Hepatocyte (in vitro differentiated cells): Measurements from ENCODE around the gene AMFR. TPM values are rescaled to one million over a fixed set of nuclear protein-coding genes. Genes with fewer than 3 reads are reported as not detected.

Experiments used
- DNase-seq: peaks from one replicate; pipeline ENCODE4 v3.0.0-alpha.2; 2016; ENCODE audit warnings: low spot score
- H2AFZ ChIP-seq: fragments of 200-600 bp; sonication (generic); 2 replicates; pipeline ENCODE4 v1.6.0; 2016; ENCODE audit warnings: antibody characterized with exemption, mild to moderate bottlenecking
- H3K27ac ChIP-seq: fragments of 200-600 bp; sonication (generic); 2 replicates; pipeline ENCODE4 v1.5.1; 2016; ENCODE audit warnings: mild to moderate bottlenecking
- H3K27me3 ChIP-seq: fragments of 200-600 bp; sonication (generic); 2 replicates; pipeline ENCODE4 v1.6.1; 2016
- H3K36me3 ChIP-seq: fragments of 200-600 bp; sonication (generic); replicated peaks from 2 replicates; pipeline ENCODE4 v1.5.1; 2016; ENCODE audit warnings: low read depth; ENCODE audit not compliant: insufficient read depth
- H3K4me1 ChIP-seq: fragments of 200-600 bp; sonication (generic); 2 replicates; pipeline ENCODE4 v1.5.1; 2016; ENCODE audit warnings: mild to moderate bottlenecking, moderate library complexity; ENCODE audit not compliant: insufficient read depth
- H3K4me2 ChIP-seq: fragments of 200-600 bp; sonication (generic); 2 replicates; pipeline ENCODE4 v1.6.0; 2016
- H3K4me3 ChIP-seq: fragments of 200-600 bp; sonication (generic); 2 replicates; pipeline ENCODE4 v1.5.1; 2016; ENCODE audit warnings: mild to moderate bottlenecking
- H3K79me2 ChIP-seq: fragments of 200-600 bp; sonication (generic); 2 replicates; pipeline ENCODE4 v1.6.0; 2017; ENCODE audit warnings: mild to moderate bottlenecking
- H3K9me2 ChIP-seq: fragments of 200-600 bp; sonication (generic); replicated peaks from 2 replicates; pipeline ENCODE4 v1.6.0; 2017; ENCODE audit warnings: mild to moderate bottlenecking; ENCODE audit not compliant: insufficient read depth
- H3K9me3 ChIP-seq: fragments of 200-600 bp; sonication (generic); 2 replicates; pipeline ENCODE4 v1.5.1; 2016; ENCODE audit warnings: low read depth, mild to moderate bottlenecking
- H4K20me1 ChIP-seq: fragments of 200-600 bp; sonication (generic); 2 replicates; pipeline ENCODE4 v1.6.0; 2016; ENCODE audit warnings: mild to moderate bottlenecking; ENCODE audit not compliant: insufficient read depth, poor library complexity, severe bottlenecking
- CTCF ChIP-seq: fragments of 200-600 bp; sonication (generic); IDR thresholded peaks from 2 replicates; pipeline ENCODE4 v1.5.1; 2016; ENCODE audit warnings: antibody characterized with exemption, mild to moderate bottlenecking; ENCODE audit not compliant: poor library complexity
- EZH2 ChIP-seq: fragments of 200-600 bp; sonication (generic); IDR thresholded peaks from 2 replicates; pipeline ENCODE4 v1.6.1; 2016; ENCODE audit warnings: antibody characterized with exemption, mild to moderate bottlenecking, borderline replicate concordance
- EZH2phosphoT487 ChIP-seq: fragments of 200-600 bp; sonication (generic); IDR thresholded peaks from one replicate; pipeline ENCODE4 v1.6.1; 2018; ENCODE audit warnings: antibody characterized with exemption, mild to moderate bottlenecking, low read depth, moderate library complexity; ENCODE audit not compliant: unreplicated experiment, severe bottlenecking
- WGBS: methylation state at CpG from one replicate; pipeline ENCODE4 v1.1.6; 2016; ENCODE audit warnings: low lambda C conversion rate; ENCODE audit errors: missing lambda C conversion rate; 5-methylcytosine and 5-hydroxymethylcytosine counted together
- polyA plus RNA-seq: library from polyadenylated mRNA; unstranded; fragments of >200 nt; fragmentation: Nextera tagmentation; extraction: Ambion mirVana; gene quantifications from 2 replicates; pipeline ENCODE4 v1.2.1, GENCODE V29; 2016
- total RNA-seq: library from RNA; depleted of rRNA; stranded (reverse); fragments of >200 nt; gene quantifications from 2 replicates; pipeline ENCODE4 v1.2.3, GENCODE V29; 2014

AMFR gene
- total and polyA plus RNA-seq, 2 experiments from 2014 or later, result 67.2 to 135 TPM

GRCh38 chr16:56417138-56417537 lies 8.2 kb downstream of the AMFR start:
- Histone ChIP-seq H3K27ac (no peak overlapping the region), H3K27me3 (no peaks in the 10 kb centered on the region), H3K4me1 (peaks cover under 1% of the 10 kb centered on the region), H3K4me2 (no peak overlapping the region), H3K36me3 (no peaks in the 10 kb centered on the region), H2AFZ (no peak overlapping the region), H3K79me2 (peaks cover 97% of the 10 kb centered on the region), H3K9me2 (no peaks in the 10 kb centered on the region), H3K9me3 (no peaks in the 10 kb centered on the region), H3K4me3 (no peak overlapping the region), H4K20me1 (peaks cover 40% of the 10 kb centered on the region)
- WGBS, result 96% methylated on average over 4 of the region's 4 CpGs
- no peak for DNase-seq
- TF ChIP-seq EZH2phosphoT487 (no peak), CTCF (no peak), EZH2 (no peak)

- Histone ChIP-seq H3K79me2 (peaks cover 94% of the 10 kb centered on the region), H2AFZ (no peak overlapping the region), H3K27ac (no peak overlapping the region), H3K4me2 (no peak overlapping the region), H3K9me3 (no peaks in the 10 kb centered on the region), H3K9me2 (no peaks in the 10 kb centered on the region), H3K4me1 (no peaks in the 10 kb centered on the region), H3K27me3 (no peaks in the 10 kb centered on the region), H4K20me1 (peaks cover 30% of the 10 kb centered on the region), H3K4me3 (no peak overlapping the region), H3K36me3 (no peaks in the 10 kb centered on the region)
- TF ChIP-seq CTCF (no peak), EZH2phosphoT487 (no peak), EZH2 (no peak)
- no peak for DNase-seq
- WGBS, result 96% methylated on average over 4 of the region's 4 CpGs
Observed at GRCh38 chr16:56415875-56416274, 9.5 kb downstream of the AMFR start.

GRCh38 chr16:56414366-56414765 lies 11.0 kb downstream of the AMFR start:
- Histone ChIP-seq H3K27me3 (no peaks in the 10 kb centered on the region), H3K4me1 (peaks cover under 1% of the 10 kb centered on the region), H2AFZ (no peak overlapping the region), H3K4me3 (no peak overlapping the region), H3K9me2 (no peaks in the 10 kb centered on the region), H3K9me3 (no peaks in the 10 kb centered on the region), H3K27ac (no peak overlapping the region), H3K36me3 (no peaks in the 10 kb centered on the region), H3K4me2 (no peak overlapping the region), H3K79me2 (peaks cover 79% of the 10 kb centered on the region), H4K20me1 (peaks cover 22% of the 10 kb centered on the region)
- TF ChIP-seq CTCF (no peak), EZH2phosphoT487 (no peak), EZH2 (no peak)
- WGBS, result 78% methylated on average over 5 of the region's 5 CpGs
- DNase-seq, result no peak

- H3K4me2 ChIP-seq, result no peak overlapping the region
- no peaks in the 10 kb centered on the region for H3K9me2 ChIP-seq
- no peak for TF ChIP-seq EZH2phosphoT487
- TF ChIP-seq EZH2, result no peak
- no peak for TF ChIP-seq CTCF
- peaks cover 22% of the 10 kb centered on the region for H4K20me1 ChIP-seq
- H3K9me3 ChIP-seq, result no peaks in the 10 kb centered on the region
- peaks cover 6% of the 10 kb centered on the region for H3K4me1 ChIP-seq
- H3K4me3 ChIP-seq, result no peak overlapping the region
- H3K79me2 ChIP-seq, result peaks cover 69% of the 10 kb centered on the region
- H3K27me3 ChIP-seq, result no peaks in the 10 kb centered on the region
- DNase-seq, result no peak
- no peak overlapping the region for H3K27ac ChIP-seq
- H2AFZ ChIP-seq, result no peak overlapping the region
- 74% methylated on average over 5 of the region's 5 CpGs for WGBS
- no peaks in the 10 kb centered on the region for H3K36me3 ChIP-seq
Observed at GRCh38 chr16:56413381-56413780, 12.0 kb downstream of the AMFR start.
